ENCODE results near the gene BBIP1.

GRCh38 chr10:110931769-110932381, 12.9 kb upstream of the BBIP1 start:
- no peak for TF ChIP-seq CTCF (IDR thresholded peaks at IDR 0.05)
- TF ChIP-seq EP300 (IDR thresholded peaks at IDR 0.05): no peak
- TF ChIP-seq POLR2A (IDR thresholded peaks at IDR 0.05): no peak
